ENCODE results near the gene HCFC1.

HCFC1 gene

GRCh38 chrX:153973127-153974002 is 1.7 kb upstream of the HCFC1 start:
- no peak for DNase-seq

- DNase-seq = peak; percentile 86
Observed at GRCh38 chrX:153972368-153973126, 929 bp upstream of the HCFC1 start, which contains the start of gene TMEM187. Gene TMEM187 (plus strand): TSS chrX:153972754. CDS start chrX:153982063, 9,309 bp downstream.

GRCh38 chrX:153971124-153971449 is 531 bp downstream of the HCFC1 start:
- DNase-seq = peak; percentile 68

- DNase-seq = no peak
Observed at GRCh38 chrX:153970357-153971123, 1.1 kb downstream of the HCFC1 start.

GRCh38 chrX:153969904-153970356 is 1.7 kb downstream of the HCFC1 start:
- DNase-seq = no peak

GRCh38 chrX:153969125-153969903 is 2.3 kb downstream of the HCFC1 start:
- DNase-seq = no peak

- no peak for DNase-seq
Observed at GRCh38 chrX:153968754-153969124, 2.9 kb downstream of the HCFC1 start.

GRCh38 chrX:153968255-153968654 is 3.4 kb downstream of the HCFC1 start:
- no peak for DNase-seq

- DNase-seq = no peak
Observed at GRCh38 chrX:153967536-153968224, 3.9 kb downstream of the HCFC1 start.

- DNase-seq = no peak
Observed at GRCh38 chrX:153966841-153967535, 4.6 kb downstream of the HCFC1 start.

- DNase-seq = no peak
Observed at GRCh38 chrX:153966283-153966688, 5.3 kb downstream of the HCFC1 start.

- no peak for DNase-seq
Observed at GRCh38 chrX:153965406-153965805, 6.2 kb downstream of the HCFC1 start.

- DNase-seq = no peak
Observed at GRCh38 chrX:153964105-153964504, 7.5 kb downstream of the HCFC1 start.

- no peak for DNase-seq
Observed at GRCh38 chrX:153963546-153963945, 8.1 kb downstream of the HCFC1 start.

- no peak for DNase-seq
Observed at GRCh38 chrX:153961292-153961691, 10.3 kb downstream of the HCFC1 start.

- no peak for DNase-seq
Observed at GRCh38 chrX:153960786-153961185, 10.8 kb downstream of the HCFC1 start.

GRCh38 chrX:153960077-153960476 is 11.5 kb downstream of the HCFC1 start:
- DNase-seq = no peak

GRCh38 chrX:153959649-153960048 is 12.0 kb downstream of the HCFC1 start:
- no peak for DNase-seq

- no peak for DNase-seq
Observed at GRCh38 chrX:153958605-153959004, 13.0 kb downstream of the HCFC1 start.

- no peak for DNase-seq
Observed at GRCh38 chrX:153957224-153957623, 14.4 kb downstream of the HCFC1 start.
